Cardiac fibroblast (primary cell): ENCODE results near the gene CLEC2D.

Experiments used
- DNase-seq, 2 donors: peaks; one replicate each; pipeline versions ENCODE4 v3.0.0 to v3.0.0-alpha.2; 2010; ENCODE audit warnings: low read depth in 2 of 2
- H3K4me3 ChIP-seq, 2 donors: replicated peaks in 1 of 2; 1 replicate in 1 of 2; 2 replicates in 1 of 2; pipeline ENCODE4 v1.5.1; 2011; ENCODE audit warnings: low read depth in 2 of 2, low read length in 2 of 2, mild to moderate bottlenecking in 2 of 2, moderate library complexity in 1 of 2
- TF ChIP-seq, protein P1 (sequence below): IDR thresholded peaks from one replicate; pipeline ENCODE4 v1.5.1; 2011; ENCODE audit warnings: low read depth, mild to moderate bottlenecking, low read length, inconsistent platforms

Gene CLEC2D

DNA sequence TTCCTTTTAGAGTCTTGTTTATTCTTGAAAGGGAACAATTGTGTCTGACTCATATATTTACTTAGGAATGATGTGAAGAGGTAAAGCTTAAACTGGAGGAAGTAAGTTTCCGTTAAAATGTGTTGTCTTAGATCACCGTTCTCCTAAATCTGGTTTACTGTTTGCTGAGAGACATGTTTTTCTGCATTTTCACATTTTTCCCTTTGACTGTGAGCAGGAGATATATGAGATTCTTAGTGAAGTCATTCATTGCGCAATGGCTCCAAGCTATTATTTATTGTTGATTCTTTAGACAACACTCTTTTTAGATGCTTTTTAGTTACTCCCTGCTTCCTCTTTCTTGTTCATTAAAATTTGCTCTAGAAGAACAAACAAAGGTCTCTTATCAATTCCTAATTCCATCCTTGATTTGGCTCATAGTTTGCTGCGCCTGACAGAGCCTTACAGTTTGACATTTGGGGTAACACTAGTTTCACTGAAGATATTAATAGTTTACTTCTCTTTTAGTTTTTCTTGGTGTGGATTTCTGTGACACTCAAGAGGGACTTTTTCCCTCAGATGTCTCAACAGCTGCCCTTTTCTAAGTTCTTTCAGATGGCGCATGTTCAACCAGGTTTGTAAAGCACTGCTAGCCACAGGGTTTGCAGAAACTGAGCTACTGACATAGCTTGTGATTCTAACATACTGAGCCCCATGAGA lies 52.0 kb downstream of the CLEC2D start:
- DNase-seq, result peak; percentile 28 to 58
- no peak overlapping the region for H3K4me3 ChIP-seq
- TF ChIP-seq, protein P1, sequence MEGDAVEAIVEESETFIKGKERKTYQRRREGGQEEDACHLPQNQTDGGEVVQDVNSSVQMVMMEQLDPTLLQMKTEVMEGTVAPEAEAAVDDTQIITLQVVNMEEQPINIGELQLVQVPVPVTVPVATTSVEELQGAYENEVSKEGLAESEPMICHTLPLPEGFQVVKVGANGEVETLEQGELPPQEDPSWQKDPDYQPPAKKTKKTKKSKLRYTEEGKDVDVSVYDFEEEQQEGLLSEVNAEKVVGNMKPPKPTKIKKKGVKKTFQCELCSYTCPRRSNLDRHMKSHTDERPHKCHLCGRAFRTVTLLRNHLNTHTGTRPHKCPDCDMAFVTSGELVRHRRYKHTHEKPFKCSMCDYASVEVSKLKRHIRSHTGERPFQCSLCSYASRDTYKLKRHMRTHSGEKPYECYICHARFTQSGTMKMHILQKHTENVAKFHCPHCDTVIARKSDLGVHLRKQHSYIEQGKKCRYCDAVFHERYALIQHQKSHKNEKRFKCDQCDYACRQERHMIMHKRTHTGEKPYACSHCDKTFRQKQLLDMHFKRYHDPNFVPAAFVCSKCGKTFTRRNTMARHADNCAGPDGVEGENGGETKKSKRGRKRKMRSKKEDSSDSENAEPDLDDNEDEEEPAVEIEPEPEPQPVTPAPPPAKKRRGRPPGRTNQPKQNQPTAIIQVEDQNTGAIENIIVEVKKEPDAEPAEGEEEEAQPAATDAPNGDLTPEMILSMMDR, result no peak

DNA sequence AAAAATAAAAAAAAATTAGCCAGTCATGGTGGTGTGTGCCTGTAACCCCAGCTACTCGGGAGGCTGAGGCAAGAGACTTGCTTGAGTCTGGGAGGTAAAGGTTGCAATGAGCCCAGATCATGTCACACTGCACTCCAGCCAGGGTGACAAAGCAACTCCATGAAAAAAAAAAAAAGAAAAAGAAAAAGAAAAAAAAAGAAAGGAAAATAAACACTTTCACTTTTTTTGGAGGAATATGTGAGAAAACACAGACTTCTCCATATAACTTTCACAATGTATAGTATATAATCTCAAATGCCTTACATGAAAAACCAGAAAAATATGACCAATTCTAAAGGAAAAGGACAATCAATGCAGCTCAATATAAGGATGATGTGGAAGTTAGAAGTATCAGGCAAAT lies 54.5 kb downstream of the CLEC2D start:
- TF ChIP-seq, protein P1, result no peak
- DNase-seq, result no peak
- no peak overlapping the region for H3K4me3 ChIP-seq

DNA sequence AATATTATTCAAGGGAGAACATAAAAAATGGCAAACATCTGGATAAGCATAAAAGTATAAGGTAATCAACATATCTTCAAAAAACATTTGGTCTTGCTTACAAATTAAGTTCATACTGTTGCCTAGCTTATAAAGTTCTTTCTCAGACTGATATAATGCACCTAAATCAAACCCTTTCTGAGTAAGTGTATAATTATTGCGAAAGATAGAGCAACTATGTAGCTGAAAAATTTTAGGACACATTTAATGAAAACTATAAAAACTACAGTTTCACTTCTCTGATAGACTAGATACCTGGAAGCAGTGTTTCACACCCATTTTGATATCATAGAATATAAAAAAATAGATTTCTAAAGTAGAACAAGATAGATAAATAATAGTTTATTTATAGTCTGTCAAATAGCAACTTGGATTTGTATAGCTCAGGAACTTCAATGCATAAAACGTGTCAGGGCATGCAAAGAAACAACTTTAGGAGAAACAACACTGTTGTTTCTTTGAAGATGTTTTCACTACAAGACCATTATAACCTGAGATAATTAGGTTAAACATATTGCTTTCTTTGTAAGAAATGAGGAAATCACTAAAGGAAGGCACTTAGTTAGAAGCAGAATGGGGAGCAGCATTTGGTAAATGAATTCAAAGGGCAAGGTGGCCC lies 55.8 kb downstream of the CLEC2D start:
- no peak for DNase-seq
- TF ChIP-seq, protein P1, result no peak
- H3K4me3 ChIP-seq, result no peak overlapping the region

DNA sequence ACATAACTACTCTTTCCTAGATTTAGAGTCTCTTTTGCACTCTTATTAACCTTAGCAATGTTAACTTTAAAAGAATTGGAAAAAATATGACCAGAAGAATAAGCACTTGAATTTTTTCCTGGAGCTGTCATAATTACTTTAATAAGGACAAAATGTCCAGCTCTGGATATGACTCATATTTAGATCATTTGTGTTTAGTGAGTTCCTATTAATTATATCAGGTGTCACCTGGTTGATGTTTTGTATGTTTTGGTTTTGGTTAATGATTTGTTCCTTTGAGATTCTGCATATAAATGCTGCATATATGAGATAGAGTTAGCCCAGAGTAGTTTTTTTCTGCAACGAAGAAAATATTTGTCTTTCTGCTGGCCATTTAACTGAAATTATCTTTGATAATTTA lies 58.3 kb downstream of the CLEC2D start:
- H3K4me3 ChIP-seq, result no peak overlapping the region
- no peak for DNase-seq
- TF ChIP-seq, protein P1, result no peak

DNA sequence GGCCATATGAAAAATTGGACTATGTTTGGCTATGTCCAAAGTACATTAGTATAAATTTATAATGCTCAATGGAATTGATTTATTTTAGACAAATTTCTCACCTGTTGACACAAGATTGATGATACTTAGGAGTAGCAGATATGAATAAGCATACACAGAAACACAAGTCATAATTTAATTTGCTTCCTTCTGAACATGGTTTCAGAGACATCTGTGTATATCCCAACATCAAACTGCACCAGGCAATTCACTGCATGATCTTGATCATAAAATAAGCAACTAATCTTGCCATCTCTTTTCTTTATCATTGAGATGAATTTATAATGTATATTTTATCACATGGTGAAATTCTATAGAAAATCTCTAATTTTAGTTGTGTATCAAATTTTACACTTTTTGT lies 59.6 kb downstream of the CLEC2D start:
- DNase-seq, result no peak
- TF ChIP-seq, protein P1, result no peak
- no peak overlapping the region for H3K4me3 ChIP-seq

DNA sequence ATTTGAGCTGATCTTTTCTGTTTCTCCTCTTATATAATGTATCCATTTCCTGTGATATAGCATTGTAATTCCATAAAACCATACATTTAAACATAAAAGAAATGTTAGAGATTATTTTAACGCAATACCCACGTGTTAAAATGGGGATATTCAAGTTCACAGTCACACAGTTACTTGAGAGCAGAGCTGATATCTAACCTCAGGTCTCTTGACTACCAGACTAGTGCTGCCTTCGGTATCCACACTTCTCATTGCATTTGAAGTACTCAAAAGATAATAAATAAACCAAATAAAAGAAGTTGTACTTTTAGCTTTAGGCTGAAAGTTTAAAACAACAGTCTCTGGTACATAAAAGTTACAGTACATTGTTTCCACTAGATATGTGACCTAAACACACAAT lies 60.5 kb downstream of the CLEC2D start:
- no peak for DNase-seq
- TF ChIP-seq, protein P1, result no peak
- no peak overlapping the region for H3K4me3 ChIP-seq

DNA sequence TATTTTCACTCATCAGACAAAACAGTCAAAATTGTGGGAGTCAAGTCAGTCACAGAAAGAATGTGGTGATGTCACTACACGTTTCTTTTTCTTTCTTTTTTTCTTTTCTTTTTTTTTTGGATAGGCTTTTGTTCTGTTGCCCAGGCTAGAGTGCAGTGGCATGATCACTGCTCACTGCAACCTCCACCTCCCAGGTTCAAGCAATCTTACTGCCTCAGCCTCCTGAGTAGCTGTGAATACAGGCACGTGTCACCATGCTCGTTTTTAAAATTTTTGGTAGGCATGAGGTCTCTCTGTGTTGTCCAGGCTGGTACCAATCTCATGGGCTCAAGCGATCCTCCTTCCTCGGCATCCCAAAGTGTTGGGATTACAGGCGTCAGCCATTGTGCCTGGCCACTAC lies 61.1 kb downstream of the CLEC2D start:
- no peak for DNase-seq
- TF ChIP-seq, protein P1, result no peak
- no peak overlapping the region for H3K4me3 ChIP-seq
